ENCODE measurements around the gene RNF181.

DNA sequence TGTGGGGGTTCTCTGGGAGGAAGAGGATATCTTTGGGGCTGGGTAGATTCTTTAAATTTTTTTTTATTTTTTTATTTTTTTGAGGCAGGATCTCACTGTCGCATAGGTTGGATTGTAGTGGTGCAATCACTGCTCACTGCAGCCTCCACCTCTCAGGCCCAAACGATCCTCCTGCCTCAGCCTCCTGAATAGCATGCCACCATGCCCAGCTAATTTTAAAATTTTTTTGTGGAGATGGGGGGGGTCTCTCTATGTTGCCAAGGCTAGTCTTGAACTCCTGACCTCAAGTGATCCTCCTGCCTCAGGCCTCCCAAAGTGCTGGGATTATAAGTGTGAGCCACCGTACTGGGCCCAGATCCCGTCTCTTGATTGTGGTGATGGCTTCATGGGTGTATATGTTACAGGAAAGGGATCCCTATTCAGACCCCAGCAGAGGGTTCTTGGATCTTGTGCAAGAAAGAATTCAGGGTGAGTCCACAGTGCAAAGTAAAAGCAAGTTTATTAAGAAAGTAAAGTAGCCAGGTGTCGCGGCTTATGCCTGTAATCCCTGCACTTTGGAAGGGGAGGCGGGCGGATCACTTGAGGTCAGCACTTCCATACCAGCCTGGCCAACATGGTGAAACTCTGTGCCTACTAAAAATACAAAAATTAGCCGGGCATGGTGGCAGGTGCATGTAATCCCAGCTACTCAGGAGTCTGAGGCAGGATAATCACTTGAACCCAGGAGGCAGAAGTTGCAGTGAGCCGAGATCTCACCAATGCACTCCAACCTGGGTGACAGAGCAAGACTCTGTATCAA lies 18.4 kb downstream of the RNF181 start:
- no peak for TF ChIP-seq POLR2AphosphoS5 (IDR thresholded peaks at IDR 0.05)
- TF ChIP-seq POLR2A (IDR thresholded peaks at IDR 0.05) = no peak
